Measurements from ENCODE around the gene ARL6IP6. TPM values are rescaled to one million over a fixed set of nuclear protein-coding genes. Genes with fewer than 3 reads are reported as not detected.

ARL6IP6 gene
- total RNA-seq, 1 experiment from 2014 or later, result 38.9 TPM

GRCh38 chr2:152791979-152792378, 73.6 kb downstream of the ARL6IP6 start:
- intact Hi-C loops (cut with micrococcal nuclease; ENCODE audit: unreplicated experiment) (no loop called here), in situ Hi-C loops (cut with HindIII; ENCODE audit: low pct_unique_long_range_greater_than_20kb, low sequenced_read_pairs) (no loop called here)
- Histone ChIP-seq H3K9me3 (ENCODE audit: control insufficient read depth, insufficient read depth, low read depth, low read length) (no peaks in the 10 kb centered on the region), H3K36me3 (ENCODE audit: control insufficient read depth, insufficient read depth, low read length) (no peaks in the 10 kb centered on the region), H3K4me1 (ENCODE audit: control insufficient read depth, insufficient read depth, low read length) (no peaks in the 10 kb centered on the region), H3K4me3 (ENCODE audit: low read depth in 2 of 2, low read length in 2 of 2) (no peak overlapping the region), H3K27ac (ENCODE audit: low read length) (no peak overlapping the region), H3K27me3 (ENCODE audit: control insufficient read depth, insufficient read depth, low read length) (no peaks in the 10 kb centered on the region)
- CTCF ChIA-PET, result no interaction called here
- DNase-seq (ENCODE audit: low read depth, low spot score) (no peak), ATAC-seq (no peak)
- POLR2A ChIA-PET, result no interaction called here
- TF ChIP-seq, protein P1, sequence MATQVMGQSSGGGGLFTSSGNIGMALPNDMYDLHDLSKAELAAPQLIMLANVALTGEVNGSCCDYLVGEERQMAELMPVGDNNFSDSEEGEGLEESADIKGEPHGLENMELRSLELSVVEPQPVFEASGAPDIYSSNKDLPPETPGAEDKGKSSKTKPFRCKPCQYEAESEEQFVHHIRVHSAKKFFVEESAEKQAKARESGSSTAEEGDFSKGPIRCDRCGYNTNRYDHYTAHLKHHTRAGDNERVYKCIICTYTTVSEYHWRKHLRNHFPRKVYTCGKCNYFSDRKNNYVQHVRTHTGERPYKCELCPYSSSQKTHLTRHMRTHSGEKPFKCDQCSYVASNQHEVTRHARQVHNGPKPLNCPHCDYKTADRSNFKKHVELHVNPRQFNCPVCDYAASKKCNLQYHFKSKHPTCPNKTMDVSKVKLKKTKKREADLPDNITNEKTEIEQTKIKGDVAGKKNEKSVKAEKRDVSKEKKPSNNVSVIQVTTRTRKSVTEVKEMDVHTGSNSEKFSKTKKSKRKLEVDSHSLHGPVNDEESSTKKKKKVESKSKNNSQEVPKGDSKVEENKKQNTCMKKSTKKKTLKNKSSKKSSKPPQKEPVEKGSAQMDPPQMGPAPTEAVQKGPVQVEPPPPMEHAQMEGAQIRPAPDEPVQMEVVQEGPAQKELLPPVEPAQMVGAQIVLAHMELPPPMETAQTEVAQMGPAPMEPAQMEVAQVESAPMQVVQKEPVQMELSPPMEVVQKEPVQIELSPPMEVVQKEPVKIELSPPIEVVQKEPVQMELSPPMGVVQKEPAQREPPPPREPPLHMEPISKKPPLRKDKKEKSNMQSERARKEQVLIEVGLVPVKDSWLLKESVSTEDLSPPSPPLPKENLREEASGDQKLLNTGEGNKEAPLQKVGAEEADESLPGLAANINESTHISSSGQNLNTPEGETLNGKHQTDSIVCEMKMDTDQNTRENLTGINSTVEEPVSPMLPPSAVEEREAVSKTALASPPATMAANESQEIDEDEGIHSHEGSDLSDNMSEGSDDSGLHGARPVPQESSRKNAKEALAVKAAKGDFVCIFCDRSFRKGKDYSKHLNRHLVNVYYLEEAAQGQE (IDR thresholded peaks at IDR 0.05; ENCODE audit: insufficient read depth in 1 of 2, low read depth in 2 of 2, low read length in 1 of 2), result no peak
- TF ChIP-seq POLR2AphosphoS5 (IDR thresholded peaks at IDR 0.05; ENCODE audit: low read depth, low read length), result no peak
- TF ChIP-seq TCF7L2 (IDR thresholded peaks at IDR 0.05; ENCODE audit: low read depth, low read length), result no peak
- TF ChIP-seq SIN3A (IDR thresholded peaks at IDR 0.05; ENCODE audit: borderline replicate concordance, insufficient read depth, low read depth, low read length), result no peak
- no peak for TF ChIP-seq CTCF (IDR thresholded peaks at IDR 0.05)
- BruUV-seq (replicated peaks), result no TSS peak

GRCh38 chr2:152792974-152793373, 74.6 kb downstream of the ARL6IP6 start:
- no peaks in the 10 kb centered on the region for H3K4me1 ChIP-seq (ENCODE audit: control insufficient read depth, insufficient read depth, low read length)
- TF ChIP-seq CTCF (IDR thresholded peaks at IDR 0.05) (no peak), POLR2AphosphoS5 (IDR thresholded peaks at IDR 0.05; ENCODE audit: low read depth, low read length) (no peak), TCF7L2 (IDR thresholded peaks at IDR 0.05; ENCODE audit: low read depth, low read length) (no peak), SIN3A (IDR thresholded peaks at IDR 0.05; ENCODE audit: borderline replicate concordance, insufficient read depth, low read depth, low read length) (no peak)
- TF ChIP-seq, protein P1 (IDR thresholded peaks at IDR 0.05; ENCODE audit: insufficient read depth in 1 of 2, low read depth in 2 of 2, low read length in 1 of 2), result no peak
- H3K36me3 ChIP-seq (ENCODE audit: control insufficient read depth, insufficient read depth, low read length), result no peaks in the 10 kb centered on the region
- no peak overlapping the region for H3K27ac ChIP-seq (ENCODE audit: low read length)
- POLR2A ChIA-PET, result no interaction called here
- in situ Hi-C loops (cut with HindIII; ENCODE audit: low pct_unique_long_range_greater_than_20kb, low sequenced_read_pairs) (no loop called here), intact Hi-C loops (cut with micrococcal nuclease; ENCODE audit: unreplicated experiment) (no loop called here)
- ATAC-seq, result no peak
- no peak for DNase-seq (ENCODE audit: low read depth, low spot score)
- H3K27me3 ChIP-seq (ENCODE audit: control insufficient read depth, insufficient read depth, low read length), result no peaks in the 10 kb centered on the region
- H3K9me3 ChIP-seq (ENCODE audit: control insufficient read depth, insufficient read depth, low read depth, low read length), result no peaks in the 10 kb centered on the region
- no peak overlapping the region for H3K4me3 ChIP-seq (ENCODE audit: low read depth in 2 of 2, low read length in 2 of 2)
- BruUV-seq (replicated peaks), result no TSS peak
- CTCF ChIA-PET, result no interaction called here

All from Panc1 (cell line).